Fibroblast of lung (primary cell): ENCODE results near the gene DCK.

Experiments
- EZH2 ChIP-seq: IDR thresholded peaks from 2 replicates; pipeline ENCODE4 v1.5.1; 2012; ENCODE audit warnings: low read length, control low read depth, mild to moderate bottlenecking; ENCODE audit errors: missing control alignments
- TF ChIP-seq, protein P1 (sequence below), 2 donors: IDR thresholded peaks in 1 of 2; conservative IDR thresholded peaks in 1 of 2; 1 replicate in 1 of 2; 2 replicates in 1 of 2; pipeline ENCODE4 v1.5.1; 2011 to 2012; ENCODE audit warnings: low read length in 2 of 2, control low read depth in 1 of 2, inconsistent platforms in 1 of 2, low read depth in 1 of 2, mild to moderate bottlenecking in 1 of 2

DNA sequence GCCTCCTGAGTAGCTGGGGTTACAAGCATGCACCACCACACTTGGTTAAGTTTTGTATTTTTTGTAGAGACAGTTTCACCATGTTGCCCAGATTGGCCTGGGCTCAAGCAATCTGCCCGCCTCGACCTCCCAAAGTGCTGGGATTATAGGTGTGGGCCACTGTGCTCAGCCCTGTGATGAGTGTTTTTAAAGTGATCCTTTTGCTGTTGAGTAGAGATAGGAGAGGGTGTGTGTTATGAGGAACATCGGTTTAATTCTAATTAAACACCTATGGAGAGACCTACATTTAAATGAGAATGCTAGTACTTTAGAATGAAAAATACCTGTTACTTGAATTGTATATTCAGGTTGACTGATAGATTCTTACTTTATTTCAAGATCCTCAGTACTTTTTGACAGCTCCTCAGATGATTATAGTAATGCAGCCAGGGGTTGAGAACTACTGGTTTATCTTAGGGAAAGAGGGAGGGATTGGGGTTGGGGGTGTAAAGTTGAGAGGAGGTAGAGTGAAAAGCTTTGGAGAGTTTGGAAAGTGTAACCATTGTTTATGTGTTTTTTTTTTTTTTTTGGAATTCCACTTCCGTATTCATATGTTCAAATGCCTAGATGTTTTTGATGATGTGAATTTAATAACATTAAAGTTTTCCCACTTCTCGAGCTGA lies 36.8 kb upstream of the DCK start:
- TF ChIP-seq, protein P1, sequence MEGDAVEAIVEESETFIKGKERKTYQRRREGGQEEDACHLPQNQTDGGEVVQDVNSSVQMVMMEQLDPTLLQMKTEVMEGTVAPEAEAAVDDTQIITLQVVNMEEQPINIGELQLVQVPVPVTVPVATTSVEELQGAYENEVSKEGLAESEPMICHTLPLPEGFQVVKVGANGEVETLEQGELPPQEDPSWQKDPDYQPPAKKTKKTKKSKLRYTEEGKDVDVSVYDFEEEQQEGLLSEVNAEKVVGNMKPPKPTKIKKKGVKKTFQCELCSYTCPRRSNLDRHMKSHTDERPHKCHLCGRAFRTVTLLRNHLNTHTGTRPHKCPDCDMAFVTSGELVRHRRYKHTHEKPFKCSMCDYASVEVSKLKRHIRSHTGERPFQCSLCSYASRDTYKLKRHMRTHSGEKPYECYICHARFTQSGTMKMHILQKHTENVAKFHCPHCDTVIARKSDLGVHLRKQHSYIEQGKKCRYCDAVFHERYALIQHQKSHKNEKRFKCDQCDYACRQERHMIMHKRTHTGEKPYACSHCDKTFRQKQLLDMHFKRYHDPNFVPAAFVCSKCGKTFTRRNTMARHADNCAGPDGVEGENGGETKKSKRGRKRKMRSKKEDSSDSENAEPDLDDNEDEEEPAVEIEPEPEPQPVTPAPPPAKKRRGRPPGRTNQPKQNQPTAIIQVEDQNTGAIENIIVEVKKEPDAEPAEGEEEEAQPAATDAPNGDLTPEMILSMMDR (conservative IDR thresholded peaks at IDR 0.05 in 1 of 2, IDR thresholded peaks at IDR 0.05 in 1 of 2; ENCODE audit: low read depth in 1 of 2, low read length in 2 of 2): no peak
- TF ChIP-seq EZH2: no peak
